ENCODE measurements around the gene SCRT2.

GRCh38 chr20:699342-699741, 23.7 kb upstream of the SCRT2 start:
- TF ChIP-seq EZH2phosphoT487 (IDR thresholded peaks at IDR 0.05; ENCODE audit: insufficient read depth, low read depth) (no peak), EZH2 (IDR thresholded peaks at IDR 0.05; ENCODE audit: insufficient read depth, poor library complexity, severe bottlenecking) (no peak)

Data from GM23248 (cell line).